T-cell (primary cell): Measurements from ENCODE around the gene LMX1A. TPM values are rescaled to one million over a fixed set of nuclear protein-coding genes. Genes with fewer than 3 reads are reported as not detected.

Experiments used
- ATAC-seq, 4 experiments: fragments of 200-7000 bp in 3 of 4; fragments of 150-1000 bp in 1 of 4; cut with Tn5 transposase; replicated peaks in 1 of 4; 1 replicate in 3 of 4; 2 replicates in 1 of 4; pipeline ENCODE4 v1.10.0; 2021; ENCODE audit warnings: moderate library complexity in 3 of 4, mild to moderate bottlenecking in 2 of 4, moderate number of reproducible peaks in 1 of 4
- CTCF ChIA-PET, 2 donors: fragments of 300-600 bp; sonication (Branson Sonifier 250); formaldehyde crosslinking; loops; one replicate each; lab custom pipeline; 2022; ENCODE audit warnings: antibody characterized with exemption in 2 of 2; lab: Charles Lee
- POLR2A ChIA-PET, 2 donors: fragments of 300-600 bp; sonication (Branson Sonifier 250); formaldehyde crosslinking; loops; one replicate each; lab custom pipeline; 2022; ENCODE audit warnings: antibody characterized with exemption in 2 of 2; lab: Charles Lee
- DNase-seq, 35 experiments: peaks; one replicate each; pipeline versions ENCODE4 v3.0.0 to v3.0.0-alpha.2; 2013 to 2023
- H3K27ac ChIP-seq: one replicate; pipeline ENCODE4 v1.5.1; 2013; ENCODE audit warnings: low read length
- H3K27me3 ChIP-seq, 2 experiments: replicated peaks in 1 of 2; 1 replicate in 1 of 2; 2 replicates in 1 of 2; pipeline versions ENCODE4 v1.6.1 to v1.7.0; 2013; ENCODE audit warnings: low read length in 1 of 2, mixed read lengths in 1 of 2; ENCODE audit not compliant: control insufficient read depth in 2 of 2, insufficient read depth in 2 of 2; ENCODE audit errors: extremely low read depth in 1 of 2
- H3K36me3 ChIP-seq, 2 donors: 1 replicate in 1 of 2; 2 replicates in 1 of 2; pipeline versions ENCODE4 v1.6.1 to v1.7.0; 2013; ENCODE audit warnings: low read length in 1 of 2; ENCODE audit not compliant: control insufficient read depth in 2 of 2, insufficient read depth in 1 of 2; ENCODE audit errors: extremely low read depth in 1 of 2
- H3K4me1 ChIP-seq, 2 experiments: 1 replicate in 1 of 2; 2 replicates in 1 of 2; pipeline versions ENCODE4 v1.6.1 to v1.7.0; 2013; ENCODE audit warnings: low read length in 2 of 2, mixed read lengths in 1 of 2; ENCODE audit not compliant: insufficient read depth in 2 of 2, control insufficient read depth in 1 of 2; ENCODE audit errors: extremely low read depth in 1 of 2
- H3K4me3 ChIP-seq, 2 donors: 1 replicate in 1 of 2; 2 replicates in 1 of 2; pipeline versions ENCODE4 v1.5.1 to v1.7.0; 2013; ENCODE audit warnings: mild to moderate bottlenecking in 2 of 2, low read length in 1 of 2, moderate library complexity in 1 of 2; ENCODE audit not compliant: control insufficient read depth in 1 of 2; ENCODE audit errors: extremely low read depth in 1 of 2
- H3K9me3 ChIP-seq: 2 replicates; pipeline ENCODE4 v1.7.0; 2013
- H3K27ac Mint-ChIP-seq, 2 donors: one replicate each; pipeline ENCODE4 v1.8.0; 2020 to 2021; ENCODE audit warnings: mild to moderate bottlenecking in 2 of 2, mixed read lengths in 2 of 2
- H3K27me3 Mint-ChIP-seq, 2 donors: one replicate each; pipeline ENCODE4 v1.8.0; 2021 to 2022; ENCODE audit warnings: mixed read lengths in 2 of 2
- H3K36me3 Mint-ChIP-seq: one replicate; pipeline ENCODE4 v1.8.0; 2021; ENCODE audit warnings: mixed read lengths
- H3K4me1 Mint-ChIP-seq, 3 donors: one replicate each; pipeline ENCODE4 v1.8.0; 2020 to 2022; ENCODE audit warnings: mixed read lengths in 3 of 3, mild to moderate bottlenecking in 1 of 3
- H3K4me3 Mint-ChIP-seq, 3 donors: one replicate each; pipeline ENCODE4 v1.8.0; 2020 to 2022; ENCODE audit warnings: mild to moderate bottlenecking in 3 of 3, mixed read lengths in 3 of 3, moderate library complexity in 3 of 3
- H3K9me3 Mint-ChIP-seq, 3 donors: one replicate each; pipeline ENCODE4 v1.8.0; 2020 to 2022; ENCODE audit warnings: mixed read lengths in 3 of 3
- WGBS: methylation state at CpG from one replicate; pipeline ENCODE4 v1.1.5; 2013; ENCODE audit warnings: missing lambda C conversion rate; ENCODE audit not compliant: insufficient coverage; 5-methylcytosine and 5-hydroxymethylcytosine counted together
- total RNA-seq, 35 experiments: library from RNA in 6 of 35; stranded (reverse) in 6 of 35; fragments of 120-200 nt in 1 of 35; gene quantifications; one replicate each; pipeline versions ENCODE4 v1.2.1 to v1.2.4 and lab custom pipeline; 2013 to 2026

Gene LMX1A
- total RNA-seq, 5 donors from 2014 or later (not counting 1 experiment from before 2014, with no cell fraction given) = not detected

DNA sequence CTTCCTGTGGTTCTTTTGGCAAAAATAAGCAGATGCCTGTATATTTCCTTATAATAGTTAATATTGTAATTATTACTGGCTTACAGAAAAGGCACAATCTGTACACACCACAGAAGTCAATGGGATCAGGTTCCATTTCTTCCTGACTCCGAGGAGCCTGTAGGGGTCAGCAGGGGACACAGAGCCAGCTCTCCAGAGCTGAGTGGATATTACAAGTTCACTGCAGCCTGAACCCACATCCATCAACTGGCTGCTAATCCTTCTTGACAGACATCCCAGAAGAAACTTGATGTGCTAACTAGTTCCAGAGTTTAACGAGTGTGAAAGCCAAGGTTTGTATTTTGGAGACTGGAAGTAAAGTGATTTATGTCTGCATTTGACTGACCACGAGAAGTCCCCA is 203.8 kb downstream of the LMX1A start:
- 40% methylated on average over 2 of the region's 3 CpGs for WGBS
- Histone ChIP-seq H3K4me1 (no peaks in the 10 kb centered on the region), H3K36me3 (no peaks in the 10 kb centered on the region), H3K27me3 (no peaks in the 10 kb centered on the region), H3K27ac (no peak overlapping the region), H3K9me3 (no peaks in the 10 kb centered on the region), H3K4me3 (no peak overlapping the region)
- DNase-seq (no peak), ATAC-seq (no peak)
- H3K36me3 Mint-ChIP-seq = no peaks in the 10 kb centered on the region
- no peak overlapping the region for H3K27ac Mint-ChIP-seq
- ChIA-PET POLR2A (no interaction called here), CTCF (no interaction called here)
- no peak overlapping the region for H3K4me3 Mint-ChIP-seq
- H3K4me1 Mint-ChIP-seq = no peaks in the 10 kb centered on the region
- peaks cover 0 to 5% (median 0%) of the 10 kb centered on the region in 3 donors for H3K9me3 Mint-ChIP-seq
- peaks cover 0 to 1% of the 10 kb centered on the region in 2 donors for H3K27me3 Mint-ChIP-seq

- ATAC-seq (no peak), DNase-seq (no peak)
- Mint-ChIP-seq H3K4me1 (no peaks in the 10 kb centered on the region), H3K27ac (no peak overlapping the region), H3K4me3 (no peak overlapping the region), H3K27me3 (no peaks in the 10 kb centered on the region), H3K9me3 (peaks cover 0 to 5% (median 0%) of the 10 kb centered on the region in 3 donors), H3K36me3 (no peaks in the 10 kb centered on the region)
- H3K4me3 ChIP-seq = no peak overlapping the region
- ChIA-PET CTCF (no interaction called here), POLR2A (no interaction called here)
- no peaks in the 10 kb centered on the region for H3K36me3 ChIP-seq
- H3K27me3 ChIP-seq = no peaks in the 10 kb centered on the region
- no peaks in the 10 kb centered on the region for H3K9me3 ChIP-seq
- H3K4me1 ChIP-seq = no peaks in the 10 kb centered on the region
- WGBS = 87% methylated on average over 3 of the region's 5 CpGs
- H3K27ac ChIP-seq = no peak overlapping the region
Observed at GRCh38 chr1:165152109-165152508, 204.4 kb downstream of the LMX1A start.

Other genes starting within 250 kb of the LMX1A start
- gene RXRG, start 88.4 kb upstream of the LMX1A start, total RNA-seq = not detected
- gene LRRC52, start 187.3 kb upstream of the LMX1A start, total RNA-seq = not detected